H9 (cell line): ENCODE data around the gene KLK2. TPM values are rescaled to one million over a fixed set of nuclear protein-coding genes. Genes with fewer than 3 reads are reported as not detected.
"Not testable (repeated sequence)": the region's sequence is repeated elsewhere in the genome, so short reads cannot be mapped to it uniquely, and the experiment has no call there.

Source experiments
- DNase-seq: peaks from one replicate; pipeline ENCODE4 v3.0.0-alpha.2; 2017
- H2AFZ ChIP-seq: one replicate; pipeline ENCODE4 v1.6.1; 2013; ENCODE audit warnings: mild to moderate bottlenecking, low read length, control low read depth, moderate library complexity
- H2AK5ac ChIP-seq: 2 replicates; pipeline ENCODE4 v1.6.1; 2013; ENCODE audit warnings: low read length, control low read depth, mixed read lengths; ENCODE audit not compliant: insufficient read length
- H2BK120ac ChIP-seq: one replicate; pipeline ENCODE4 v1.6.1; 2013; ENCODE audit warnings: low read depth, mild to moderate bottlenecking, low read length, control low read depth, inconsistent platforms; ENCODE audit not compliant: poor library complexity, severe bottlenecking
- H2BK12ac ChIP-seq: 2 replicates; pipeline ENCODE4 v1.6.1; 2013; ENCODE audit warnings: low read length, control low read depth, mixed read lengths, low read depth; ENCODE audit not compliant: insufficient read length
- H2BK15ac ChIP-seq: 2 replicates; pipeline ENCODE4 v1.6.1; 2013; ENCODE audit warnings: low read depth, low read length, control low read depth
- H2BK20ac ChIP-seq: one replicate; pipeline ENCODE4 v1.6.1; 2013; ENCODE audit warnings: low read depth, mild to moderate bottlenecking, low read length, control low read depth, inconsistent platforms; ENCODE audit not compliant: poor library complexity, severe bottlenecking
- H2BK5ac ChIP-seq: 2 replicates; pipeline ENCODE4 v1.6.1; 2013; ENCODE audit warnings: low read length, control low read depth, mixed read lengths; ENCODE audit not compliant: insufficient read length
- H3K14ac ChIP-seq: 2 replicates; pipeline ENCODE4 v1.6.1; 2013; ENCODE audit warnings: low read length, control low read depth; ENCODE audit not compliant: insufficient read depth
- H3K18ac ChIP-seq: 2 replicates; pipeline ENCODE4 v1.6.1; 2013; ENCODE audit warnings: low read depth, mild to moderate bottlenecking, mixed read lengths, low read length, control low read depth; ENCODE audit not compliant: insufficient read length
- H3K23ac ChIP-seq: 2 replicates; pipeline ENCODE4 v1.6.1; 2013; ENCODE audit warnings: low read length, control low read depth, mixed read lengths, low read depth; ENCODE audit not compliant: insufficient read length
- H3K23me2 ChIP-seq: 2 replicates; pipeline ENCODE4 v1.6.1; 2013; ENCODE audit warnings: low read depth, mild to moderate bottlenecking, mixed read lengths, low read length, control low read depth; ENCODE audit not compliant: insufficient read length, poor library complexity, severe bottlenecking
- H3K27ac ChIP-seq: 2 replicates; pipeline ENCODE4 v1.5.1; 2013; ENCODE audit warnings: low read length, control low read depth, mixed read lengths, low read depth; ENCODE audit not compliant: insufficient read length
- H3K27me3 ChIP-seq: 2 replicates; pipeline ENCODE4 v1.6.1; 2013; ENCODE audit warnings: low read length, control low read depth, inconsistent platforms; ENCODE audit not compliant: insufficient read depth
- H3K4ac ChIP-seq: 2 replicates; pipeline ENCODE4 v1.6.1; 2013; ENCODE audit warnings: low read depth, mild to moderate bottlenecking, control low read depth, inconsistent platforms, low read length, moderate library complexity
- H3K4me1 ChIP-seq: 2 replicates; pipeline ENCODE4 v1.6.1; 2013; ENCODE audit warnings: low read length, control low read depth, inconsistent platforms; ENCODE audit not compliant: insufficient read depth
- H3K4me2 ChIP-seq: 2 replicates; pipeline ENCODE4 v1.6.1; 2013; ENCODE audit warnings: low read length, control low read depth, mixed read lengths; ENCODE audit not compliant: insufficient read length, insufficient read depth
- H3K56ac ChIP-seq: 2 replicates; pipeline ENCODE4 v1.6.1; 2013; ENCODE audit warnings: low read depth, mild to moderate bottlenecking, mixed read lengths, low read length, control low read depth; ENCODE audit not compliant: insufficient read length
- H3K79me1 ChIP-seq: 2 replicates; pipeline ENCODE4 v1.6.1; 2013; ENCODE audit warnings: low read depth, mild to moderate bottlenecking, moderate library complexity, low read length, control low read depth, inconsistent platforms; ENCODE audit not compliant: insufficient read depth, poor library complexity, severe bottlenecking
- H3K79me2 ChIP-seq: 2 replicates; pipeline ENCODE4 v1.6.1; 2013; ENCODE audit warnings: low read length, control low read depth, inconsistent platforms; ENCODE audit not compliant: insufficient read depth
- H3K9ac ChIP-seq: 2 replicates; pipeline ENCODE4 v1.6.1; 2013; ENCODE audit warnings: low read length, control low read depth, mixed read lengths; ENCODE audit not compliant: insufficient read length; ENCODE audit errors: extremely low read depth
- H3K9me3 ChIP-seq: one replicate; pipeline ENCODE4 v1.6.1; 2013; ENCODE audit warnings: low read depth, low read length, inconsistent platforms; ENCODE audit not compliant: control insufficient read depth
- H3T11ph ChIP-seq: one replicate; pipeline ENCODE4 v1.6.1; 2013; ENCODE audit warnings: mild to moderate bottlenecking, low read length, control low read depth, inconsistent platforms
- H4K20me1 ChIP-seq: one replicate; pipeline ENCODE4 v1.6.1; 2013; ENCODE audit not compliant: control insufficient read depth, insufficient read length, insufficient read depth
- H4K5ac ChIP-seq: 2 replicates; pipeline ENCODE4 v1.6.1; 2013; ENCODE audit warnings: low read depth, mild to moderate bottlenecking, mixed read lengths, low read length, control low read depth; ENCODE audit not compliant: insufficient read length
- H4K8ac ChIP-seq: replicated peaks from 2 replicates; pipeline ENCODE4 v1.6.1; 2013; ENCODE audit warnings: low read length, control low read depth, mixed read lengths, low read depth; ENCODE audit not compliant: insufficient read length
- H4K91ac ChIP-seq: 2 replicates; pipeline ENCODE4 v1.6.1; 2013; ENCODE audit warnings: low read depth, mild to moderate bottlenecking, moderate library complexity, mixed read lengths, low read length, control low read depth; ENCODE audit not compliant: insufficient read length
- H3K27ac Mint-ChIP-seq, 3 experiments: 2 replicates in 2 of 3; 3 replicates in 1 of 3; pipeline ENCODE4 v1.8.0; 2020 to 2021; ENCODE audit warnings: mixed read lengths in 3 of 3, mild to moderate bottlenecking in 1 of 3, moderate library complexity in 1 of 3
- H3K27me3 Mint-ChIP-seq: 2 replicates; pipeline ENCODE4 v1.8.0; 2021; ENCODE audit warnings: low read depth, mild to moderate bottlenecking, moderate library complexity, mixed read lengths
- H3K36me3 Mint-ChIP-seq, 3 experiments: 2 replicates in 2 of 3; 3 replicates in 1 of 3; pipeline ENCODE4 v1.8.0; 2020 to 2021; ENCODE audit warnings: low read depth in 3 of 3, mixed read lengths in 3 of 3; ENCODE audit not compliant: insufficient read depth in 1 of 3
- H3K4me1 Mint-ChIP-seq, 2 experiments: 2 replicates each; pipeline ENCODE4 v1.8.0; 2020; ENCODE audit warnings: mixed read lengths in 2 of 2
- H3K4me3 Mint-ChIP-seq, 2 experiments: 2 replicates in 1 of 2; 3 replicates in 1 of 2; pipeline ENCODE4 v1.8.0; 2020 to 2021; ENCODE audit warnings: mild to moderate bottlenecking in 2 of 2, mixed read lengths in 2 of 2, moderate library complexity in 1 of 2
- H3K9me3 Mint-ChIP-seq, 2 experiments: 2 replicates in 1 of 2; 3 replicates in 1 of 2; pipeline ENCODE4 v1.8.0; 2020; ENCODE audit warnings: mild to moderate bottlenecking in 2 of 2, mixed read lengths in 2 of 2, moderate library complexity in 1 of 2
- WGBS: extraction: QIAGEN DNeasy Blood & Tissue Kit; methylation state at CpG from one replicate; pipeline ENCODE4 v1.1.7; 2013; ENCODE audit warnings: missing lambda C conversion rate, low lambda C conversion rate, mixed read lengths; ENCODE audit not compliant: insufficient read length; ENCODE audit errors: extremely low coverage; 5-methylcytosine and 5-hydroxymethylcytosine counted together
- total RNA-seq: library from RNA; stranded (reverse); gene quantifications from 2 replicates; pipeline ENCODE4 v1.2.1, GENCODE V29; 2021
- TF ChIP-seq, protein P1 (sequence below): fragments of 200-600 bp; sonication (generic); conservative IDR thresholded peaks from 3 replicates; pipeline ENCODE4 v1.8.0; 2021; ENCODE audit warnings: antibody characterized with exemption, mild to moderate bottlenecking

The KLK2 gene
- total RNA-seq, 1 experiment from 2014 or later: not detected

DNA sequence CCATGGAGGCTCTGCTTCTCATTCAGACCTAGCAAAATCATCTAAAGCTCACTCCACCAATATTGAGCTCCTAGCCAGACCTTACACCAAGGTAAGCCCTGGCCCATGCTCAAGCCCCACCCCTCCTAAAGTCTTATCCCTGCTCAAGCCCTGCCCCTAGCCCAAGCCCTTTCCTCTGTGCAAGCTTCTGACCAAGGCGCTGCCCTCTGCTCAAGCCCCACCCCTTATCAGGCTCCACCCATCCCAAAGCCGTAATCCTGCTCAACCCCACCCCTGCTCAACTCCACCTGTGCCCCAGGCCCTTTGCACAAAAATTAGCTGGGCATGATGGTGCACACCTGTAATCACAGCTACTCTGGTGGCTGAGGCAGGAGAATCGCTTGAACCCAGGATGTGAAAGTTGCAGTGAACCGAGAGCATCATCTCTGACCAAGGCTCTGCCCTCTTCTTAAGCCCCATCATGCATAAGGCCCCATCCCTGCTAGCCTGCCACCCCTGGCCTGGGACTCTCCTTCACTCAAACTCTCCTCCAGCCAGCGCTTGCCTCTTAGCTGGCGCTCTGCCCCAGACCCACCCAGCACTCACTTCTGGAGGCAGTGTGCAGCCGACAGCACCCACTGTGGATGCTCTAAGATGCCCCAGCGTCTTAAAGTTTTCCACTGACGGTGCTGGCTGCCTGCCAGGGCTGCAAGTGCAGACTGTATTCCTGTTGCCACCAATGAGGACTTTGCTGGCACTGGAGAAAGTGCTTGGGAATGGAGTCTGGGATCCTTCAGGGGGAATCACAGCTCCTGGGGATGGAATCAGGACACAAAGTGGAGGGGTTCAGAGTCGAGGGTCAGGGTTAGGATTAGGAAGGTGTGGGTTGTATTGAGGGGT lies 21.5 kb downstream of the KLK2 start:
- H3K9me3 ChIP-seq: peaks cover 4% of the 10 kb centered on the region
- H3K18ac ChIP-seq: no peak overlapping the region
- H3K4me1 Mint-ChIP-seq: no peaks in the 10 kb centered on the region
- H3K79me2 ChIP-seq: no peaks in the 10 kb centered on the region
- no peak overlapping the region for H3K4ac ChIP-seq
- H3K9ac ChIP-seq: no peak overlapping the region
- no peak overlapping the region for H3K27ac Mint-ChIP-seq
- H2AFZ ChIP-seq: no peak overlapping the region
- H3T11ph ChIP-seq: no peak overlapping the region
- no peak overlapping the region for H4K8ac ChIP-seq
- no peaks in the 10 kb centered on the region for H3K23me2 ChIP-seq
- no peak overlapping the region for H4K5ac ChIP-seq
- H3K4me3 Mint-ChIP-seq: no peak overlapping the region
- no peak overlapping the region for H3K23ac ChIP-seq
- no peak overlapping the region for H2BK12ac ChIP-seq
- no CpG with 5 or more reads among the region's 10 CpGs for WGBS
- H3K79me1 ChIP-seq: no peaks in the 10 kb centered on the region
- H3K27me3 Mint-ChIP-seq: peaks cover 77% of the 10 kb centered on the region
- H2AK5ac ChIP-seq: no peak overlapping the region
- H3K27ac ChIP-seq: no peak overlapping the region
- H3K14ac ChIP-seq: no peak overlapping the region
- H2BK20ac ChIP-seq: no peak overlapping the region
- no peak overlapping the region for H2BK5ac ChIP-seq
- H3K36me3 Mint-ChIP-seq: peaks cover 4 to 11% (median 7%) of the 10 kb centered on the region in 3 experiments; a peak in 5 of 7 replicates
- no peak overlapping the region for H4K91ac ChIP-seq
- no peaks in the 10 kb centered on the region; the same call in 1 of the 2 replicates for H3K27me3 ChIP-seq
- TF ChIP-seq, protein P1, sequence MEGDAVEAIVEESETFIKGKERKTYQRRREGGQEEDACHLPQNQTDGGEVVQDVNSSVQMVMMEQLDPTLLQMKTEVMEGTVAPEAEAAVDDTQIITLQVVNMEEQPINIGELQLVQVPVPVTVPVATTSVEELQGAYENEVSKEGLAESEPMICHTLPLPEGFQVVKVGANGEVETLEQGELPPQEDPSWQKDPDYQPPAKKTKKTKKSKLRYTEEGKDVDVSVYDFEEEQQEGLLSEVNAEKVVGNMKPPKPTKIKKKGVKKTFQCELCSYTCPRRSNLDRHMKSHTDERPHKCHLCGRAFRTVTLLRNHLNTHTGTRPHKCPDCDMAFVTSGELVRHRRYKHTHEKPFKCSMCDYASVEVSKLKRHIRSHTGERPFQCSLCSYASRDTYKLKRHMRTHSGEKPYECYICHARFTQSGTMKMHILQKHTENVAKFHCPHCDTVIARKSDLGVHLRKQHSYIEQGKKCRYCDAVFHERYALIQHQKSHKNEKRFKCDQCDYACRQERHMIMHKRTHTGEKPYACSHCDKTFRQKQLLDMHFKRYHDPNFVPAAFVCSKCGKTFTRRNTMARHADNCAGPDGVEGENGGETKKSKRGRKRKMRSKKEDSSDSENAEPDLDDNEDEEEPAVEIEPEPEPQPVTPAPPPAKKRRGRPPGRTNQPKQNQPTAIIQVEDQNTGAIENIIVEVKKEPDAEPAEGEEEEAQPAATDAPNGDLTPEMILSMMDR: no peak
- H3K9me3 Mint-ChIP-seq: peaks cover 36 to 38% of the 10 kb centered on the region in 2 experiments
- no peak overlapping the region for H2BK120ac ChIP-seq
- DNase-seq: no peak
- H3K4me2 ChIP-seq: no peak overlapping the region
- no peaks in the 10 kb centered on the region for H4K20me1 ChIP-seq
- H2BK15ac ChIP-seq: no peak overlapping the region
- H3K4me1 ChIP-seq: no peaks in the 10 kb centered on the region
- no peak overlapping the region for H3K56ac ChIP-seq

GRCh38 chr19:50896089-50896590 lies 22.9 kb downstream of the KLK2 start:
- not testable (repeated sequence) for H3K4me2 ChIP-seq, H3K56ac ChIP-seq, H2BK5ac ChIP-seq, H4K20me1 ChIP-seq, H4K91ac ChIP-seq, H3K27ac Mint-ChIP-seq, H3K4ac ChIP-seq, H3K4me3 Mint-ChIP-seq, DNase-seq, H2BK20ac ChIP-seq, H2AFZ ChIP-seq, H3K4me1 Mint-ChIP-seq, H3K9ac ChIP-seq, H2BK15ac ChIP-seq, H3K4me1 ChIP-seq, H2BK12ac ChIP-seq, H3K79me2 ChIP-seq, H2BK120ac ChIP-seq, H3K23ac ChIP-seq, H4K8ac ChIP-seq, H3K27me3 ChIP-seq, H4K5ac ChIP-seq, H3K23me2 ChIP-seq, H3T11ph ChIP-seq, H3K9me3 ChIP-seq, H3K79me1 ChIP-seq, H3K18ac ChIP-seq, H2AK5ac ChIP-seq, H3K27ac ChIP-seq, H3K14ac ChIP-seq
- Mint-ChIP-seq H3K9me3 (peaks cover 36 to 38% of the 10 kb centered on the region in 2 experiments), H3K36me3 (peaks cover 4 to 11% (median 7%) of the 10 kb centered on the region in 3 experiments; a peak in 5 of 7 replicates), H3K27me3 (peaks cover 71% of the 10 kb centered on the region)
- WGBS: no CpG with 5 or more reads among the region's 9 CpGs
